ENCODE data around the gene TIMP2. TPM values are rescaled to one million over a fixed set of nuclear protein-coding genes. Genes with fewer than 3 reads are reported as not detected.

TIMP2 gene
- total and polyA plus RNA-seq, 2 of the 13 experiments (the other 11 are each of a cell fraction or from before 2014, with no cell fraction given): 3.8 to 8.5 TPM

- TF ChIP-seq CEBPZ (IDR thresholded peaks at IDR 0.05; ENCODE audit: low read length) (no peak), GATAD1 (CRISPR knock-in tag; IDR thresholded peaks at IDR 0.05) (no peak), GTF3A (CRISPR knock-in tag; conservative IDR thresholded peaks at IDR 0.05) (no peak), HES4 (CRISPR knock-in tag; IDR thresholded peaks at IDR 0.05; ENCODE audit: borderline replicate concordance) (0 out of 2 replicates have a peak, but pooled peaks have one; percentile 2), ZNF776 (CRISPR knock-in tag; IDR thresholded peaks at IDR 0.05) (0 out of 2 replicates have a peak, but pooled peaks have one; percentile 6), EP300 (IDR thresholded peaks at IDR 0.05; ENCODE audit: low read depth in 2 of 2, low read length in 2 of 2) (no peak), EP300 (CRISPR knock-in tag; IDR thresholded peaks at IDR 0.05; ENCODE audit: borderline replicate concordance) (0 out of 2 replicates have a peak, but pooled peaks have one; percentile 14), AGO2 (optimal IDR thresholded peaks at IDR 0.05; ENCODE audit: low read depth, low read length) (no peak), PREB (CRISPR knock-in tag; IDR thresholded peaks at IDR 0.05) (no peak), PRMT3 (CRISPR knock-in tag; IDR thresholded peaks at IDR 0.05; ENCODE audit: borderline replicate concordance, low read depth) (no peak), RAD51 (IDR thresholded peaks at IDR 0.05; ENCODE audit: borderline replicate concordance) (no peak), KDM5B (CRISPR knock-in tag; IDR thresholded peaks at IDR 0.05; ENCODE audit: borderline replicate concordance) (no peak), ZNF646 (CRISPR knock-in tag; IDR thresholded peaks at IDR 0.05) (0 out of 2 replicates have a peak, but pooled peaks have one; percentile 41), ZNF253 (CRISPR knock-in tag; IDR thresholded peaks at IDR 0.05; ENCODE audit: borderline replicate concordance) (no peak), ZNF83 (CRISPR knock-in tag; IDR thresholded peaks at IDR 0.05; ENCODE audit: borderline replicate concordance) (no peak), ZNF24 (IDR thresholded peaks at IDR 0.05) (no peak)
- TF ChIP-seq, protein P1, sequence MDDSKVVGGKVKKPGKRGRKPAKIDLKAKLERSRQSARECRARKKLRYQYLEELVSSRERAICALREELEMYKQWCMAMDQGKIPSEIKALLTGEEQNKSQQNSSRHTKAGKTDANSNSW (CRISPR knock-in tag; IDR thresholded peaks at IDR 0.05; ENCODE audit: borderline replicate concordance): peak; percentile 36; the same call in 1 of the 2 replicates
These were observed 46.7 kb upstream of the TIMP2 start (continued) for GRCh38 chr17:78971756-78972506.
